Trophoblast cell (in vitro differentiated cells and primary cell): ENCODE results near the gene OBI1.
A peak's percentile ranks its signal among the peaks of the same experiment; 100 is the strongest.

Experiments used
- DNase-seq, 2 donors: peaks; one replicate each; pipeline ENCODE4 v3.0.0-alpha.2; 2016
- H2AFZ ChIP-seq: 2 replicates; pipeline ENCODE4 v1.6.1; 2013; ENCODE audit warnings: low read length, moderate library complexity, mild to moderate bottlenecking; ENCODE audit not compliant: insufficient read depth, poor library complexity
- H2AK5ac ChIP-seq: 2 replicates; pipeline ENCODE4 v1.6.1; 2013; ENCODE audit warnings: mild to moderate bottlenecking, low read length
- H2BK120ac ChIP-seq: 2 replicates; pipeline ENCODE4 v1.6.1; 2013; ENCODE audit warnings: low read length, mild to moderate bottlenecking, moderate library complexity; ENCODE audit not compliant: insufficient read depth, poor library complexity
- H2BK12ac ChIP-seq: 2 replicates; pipeline ENCODE4 v1.6.1; 2013; ENCODE audit warnings: mild to moderate bottlenecking, low read length, moderate library complexity
- H2BK5ac ChIP-seq: 2 replicates; pipeline ENCODE4 v1.6.1; 2013; ENCODE audit warnings: low read length, low read depth, moderate library complexity, mild to moderate bottlenecking; ENCODE audit not compliant: poor library complexity
- H3K14ac ChIP-seq: 2 replicates; pipeline ENCODE4 v1.6.1; 2013; ENCODE audit warnings: mild to moderate bottlenecking, low read length
- H3K18ac ChIP-seq: 2 replicates; pipeline ENCODE4 v1.6.1; 2013; ENCODE audit warnings: mild to moderate bottlenecking, low read length
- H3K23ac ChIP-seq: 2 replicates; pipeline ENCODE4 v1.6.1; 2013; ENCODE audit warnings: low read length
- H3K27ac ChIP-seq: 2 replicates; pipeline ENCODE4 v1.5.1; 2013; ENCODE audit warnings: low read depth, mild to moderate bottlenecking, inconsistent platforms, low read length, moderate library complexity
- H3K27me3 ChIP-seq: 2 replicates; pipeline ENCODE4 v1.6.1; 2013; ENCODE audit warnings: inconsistent platforms, mild to moderate bottlenecking, low read length, moderate library complexity; ENCODE audit not compliant: insufficient read depth
- H3K36me3 ChIP-seq, 2 experiments: 1 replicate in 1 of 2; 2 replicates in 1 of 2; pipeline ENCODE4 v1.6.1; 2013; ENCODE audit warnings: low read length in 2 of 2, mild to moderate bottlenecking in 2 of 2, moderate library complexity in 1 of 2; ENCODE audit not compliant: insufficient read depth in 2 of 2, control insufficient read depth in 1 of 2
- H3K4ac ChIP-seq: 2 replicates; pipeline ENCODE4 v1.6.1; 2013; ENCODE audit warnings: low read depth, mild to moderate bottlenecking, low read length, moderate library complexity
- H3K4me1 ChIP-seq, 2 experiments: 1 replicate in 1 of 2; 2 replicates in 1 of 2; pipeline ENCODE4 v1.6.1; 2013; ENCODE audit warnings: low read length in 2 of 2, mild to moderate bottlenecking in 2 of 2, moderate library complexity in 1 of 2; ENCODE audit not compliant: insufficient read depth in 2 of 2, control insufficient read depth in 1 of 2
- H3K4me2 ChIP-seq: 2 replicates; pipeline ENCODE4 v1.6.1; 2013; ENCODE audit warnings: inconsistent platforms, mild to moderate bottlenecking, low read length, moderate library complexity
- H3K4me3 ChIP-seq: 2 replicates; pipeline ENCODE4 v1.5.1; 2013; ENCODE audit warnings: mild to moderate bottlenecking, low read depth, low read length, inconsistent platforms
- H3K79me1 ChIP-seq: one replicate; pipeline ENCODE4 v1.6.1; 2013; ENCODE audit warnings: low read length
- H3K79me2 ChIP-seq: 2 replicates; pipeline ENCODE4 v1.6.1; 2013; ENCODE audit warnings: low read length, mild to moderate bottlenecking; ENCODE audit not compliant: control insufficient read depth, insufficient read depth, poor library complexity
- H3K9ac ChIP-seq: 2 replicates; pipeline ENCODE4 v1.6.1; 2013; ENCODE audit warnings: mild to moderate bottlenecking, low read length
- H3K9me3 ChIP-seq: 2 replicates; pipeline ENCODE4 v1.6.1; 2013; ENCODE audit warnings: low read depth, mild to moderate bottlenecking, control low read depth, inconsistent platforms, low read length; ENCODE audit not compliant: insufficient read depth
- H4K12ac ChIP-seq: 2 replicates; pipeline ENCODE4 v1.6.1; 2013; ENCODE audit warnings: low read depth, mild to moderate bottlenecking, low read length, moderate library complexity
- H4K8ac ChIP-seq: 2 replicates; pipeline ENCODE4 v1.6.1; 2013; ENCODE audit warnings: low read depth, mild to moderate bottlenecking, low read length, moderate library complexity
- H4K91ac ChIP-seq: one replicate; pipeline ENCODE4 v1.6.1; 2013; ENCODE audit warnings: low read depth, mild to moderate bottlenecking, low read length, moderate library complexity
- WGBS: extraction: QIAGEN DNeasy Blood & Tissue Kit; methylation state at CpG from one replicate; pipeline ENCODE4 v1.1.7; 2013; ENCODE audit warnings: missing lambda C conversion rate; ENCODE audit not compliant: insufficient read length, insufficient coverage; ENCODE audit errors: extremely low coverage; 5-methylcytosine and 5-hydroxymethylcytosine counted together

Gene OBI1

DNA sequence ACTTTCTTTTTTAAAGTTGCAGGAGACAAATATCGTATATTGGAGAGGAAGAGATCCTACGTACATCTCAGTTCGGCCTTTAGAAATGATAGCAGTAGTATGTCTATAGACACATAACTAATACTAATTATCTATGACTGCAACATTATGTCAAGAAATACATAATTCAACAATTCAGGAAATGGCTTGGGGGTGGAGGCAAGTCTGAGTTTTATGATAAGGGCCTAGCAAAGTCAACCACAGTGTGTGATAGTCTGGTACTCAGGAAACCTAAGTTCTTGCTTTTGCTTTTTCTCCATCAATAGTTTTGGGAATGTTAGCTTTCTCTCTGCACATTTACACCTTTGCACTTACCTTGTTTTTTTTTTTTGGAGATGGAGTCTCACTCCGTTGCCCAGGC is 27.5 kb upstream of the OBI1 start:
- Histone ChIP-seq H3K79me1 (no peaks in the 10 kb centered on the region), H2BK120ac (no peak overlapping the region), H4K8ac (no peak overlapping the region), H2BK12ac (no peak overlapping the region), H3K36me3 (no peaks in the 10 kb centered on the region), H4K91ac (no peak overlapping the region), H3K23ac (no peak overlapping the region), H3K9ac (no peak overlapping the region), H3K79me2 (no peaks in the 10 kb centered on the region), H3K4me2 (no peak overlapping the region), H4K12ac (no peak overlapping the region), H3K4me3 (no peak overlapping the region), H3K4ac (no peak overlapping the region), H2BK5ac (no peak overlapping the region), H3K9me3 (no peaks in the 10 kb centered on the region), H3K27me3 (no peaks in the 10 kb centered on the region), H2AK5ac (no peak overlapping the region), H2AFZ (no peak overlapping the region), H3K18ac (no peak overlapping the region), H3K14ac (no peak overlapping the region), H3K4me1 (no peaks in the 10 kb centered on the region), H3K27ac (no peak overlapping the region)
- no peak for DNase-seq
- WGBS = no CpG with 5 or more reads among the region's 4 CpGs

GRCh38 chr13:78680576-78681350 is 21.8 kb upstream of the OBI1 start:
- Histone ChIP-seq H3K4ac (no peak overlapping the region), H3K27me3 (no peaks in the 10 kb centered on the region), H3K4me2 (no peak overlapping the region), H2AFZ (no peak overlapping the region), H3K4me1 (peaks cover 0 to 2% of the 10 kb centered on the region in 2 experiments), H3K27ac (no peak overlapping the region), H3K9ac (no peak overlapping the region), H2BK120ac (no peak overlapping the region), H3K23ac (no peak overlapping the region), H3K79me2 (no peaks in the 10 kb centered on the region), H3K4me3 (no peak overlapping the region), H4K8ac (no peak overlapping the region), H3K18ac (no peak overlapping the region), H3K36me3 (no peaks in the 10 kb centered on the region), H3K14ac (no peak overlapping the region), H4K91ac (no peak overlapping the region), H4K12ac (no peak overlapping the region), H2BK5ac (no peak overlapping the region), H3K9me3 (no peaks in the 10 kb centered on the region), H3K79me1 (no peaks in the 10 kb centered on the region), H2BK12ac (no peak overlapping the region), H2AK5ac (no peak overlapping the region)
- no CpG with 5 or more reads among the region's 6 CpGs for WGBS
- no peak for DNase-seq

- no peak overlapping the region for H3K23ac ChIP-seq
- no peak overlapping the region for H2BK5ac ChIP-seq
- WGBS = no CpG with 5 or more reads among the region's 8 CpGs
- no peak overlapping the region for H4K91ac ChIP-seq
- no peak overlapping the region for H2AFZ ChIP-seq
- H3K18ac ChIP-seq = no peak overlapping the region
- no peaks in the 10 kb centered on the region for H3K27me3 ChIP-seq
- no peak for DNase-seq
- H3K14ac ChIP-seq = no peak overlapping the region
- no peaks in the 10 kb centered on the region for H3K9me3 ChIP-seq
- no peak overlapping the region for H2BK120ac ChIP-seq
- H3K79me2 ChIP-seq = no peaks in the 10 kb centered on the region
- no peaks in the 10 kb centered on the region for H3K79me1 ChIP-seq
- H3K4me2 ChIP-seq = no peak overlapping the region
- no peak overlapping the region for H3K27ac ChIP-seq
- no peak overlapping the region for H2BK12ac ChIP-seq
- H3K9ac ChIP-seq = no peak overlapping the region
- no peaks in the 10 kb centered on the region for H3K36me3 ChIP-seq
- H3K4ac ChIP-seq = no peak overlapping the region
- no peak overlapping the region for H4K12ac ChIP-seq
- H2AK5ac ChIP-seq = no peak overlapping the region
- no peak overlapping the region for H4K8ac ChIP-seq
- H3K4me1 ChIP-seq = peaks cover 0 to 2% of the 10 kb centered on the region in 2 experiments
- no peak overlapping the region for H3K4me3 ChIP-seq
These were observed 21.2 kb upstream of the OBI1 start for GRCh38 chr13:78680115-78680561.

DNA sequence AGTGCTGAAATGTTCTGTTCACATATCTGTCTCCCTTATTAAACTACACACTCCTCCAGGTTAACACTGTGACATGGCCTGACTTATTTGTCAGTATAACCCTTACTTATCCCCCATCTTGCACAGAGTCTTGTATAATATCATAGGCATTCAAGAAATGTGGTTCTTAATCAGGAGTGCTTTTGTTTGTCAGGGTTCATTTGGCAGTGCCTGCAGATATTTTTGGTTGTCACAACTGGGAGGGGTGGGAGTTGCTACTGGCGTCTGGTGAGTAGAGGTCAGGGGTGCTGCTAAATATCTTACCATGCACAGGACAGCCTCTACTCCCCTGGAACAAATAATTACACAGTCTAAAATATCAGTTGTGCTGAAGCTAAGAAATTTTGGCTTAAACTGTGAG is 20.4 kb upstream of the OBI1 start:
- peak in 1 of 2 donors; percentile 41 for DNase-seq
- no peak overlapping the region for H2AFZ ChIP-seq
- H4K91ac ChIP-seq = no peak overlapping the region
- no peaks in the 10 kb centered on the region for H3K27me3 ChIP-seq
- no peak overlapping the region for H3K4me3 ChIP-seq
- H3K9ac ChIP-seq = no peak overlapping the region
- H2BK12ac ChIP-seq = no peak overlapping the region
- H4K12ac ChIP-seq = no peak overlapping the region
- no peaks in the 10 kb centered on the region for H3K79me1 ChIP-seq
- no peak overlapping the region for H3K18ac ChIP-seq
- no peaks in the 10 kb centered on the region for H3K9me3 ChIP-seq
- no peak overlapping the region for H4K8ac ChIP-seq
- peaks cover 0 to 2% of the 10 kb centered on the region in 2 experiments for H3K4me1 ChIP-seq
- H3K4ac ChIP-seq = no peak overlapping the region
- no peaks in the 10 kb centered on the region for H3K36me3 ChIP-seq
- no peak overlapping the region for H3K4me2 ChIP-seq
- no peak overlapping the region for H3K14ac ChIP-seq
- H2BK120ac ChIP-seq = no peak overlapping the region
- no peak overlapping the region for H3K23ac ChIP-seq
- H3K27ac ChIP-seq = no peak overlapping the region
- H3K79me2 ChIP-seq = no peaks in the 10 kb centered on the region
- H2AK5ac ChIP-seq = no peak overlapping the region
- no CpG with 5 or more reads among the region's 1 CpG for WGBS
- no peak overlapping the region for H2BK5ac ChIP-seq
